Measurements from ENCODE around the gene MSRB3.

MSRB3 gene

GRCh38 chr12:65411171-65411570 is 132.7 kb downstream of the MSRB3 start:
- no peak for DNase-seq (ENCODE audit: insufficient read length, low spot score)
- TF ChIP-seq CTCF (IDR thresholded peaks at IDR 0.05; ENCODE audit: insufficient read depth, missing control alignments), result no peak
- FAIRE-seq, result peak; percentile 25

GRCh38 chr12:65414526-65414925 is 136.0 kb downstream of the MSRB3 start:
- no peak for DNase-seq (ENCODE audit: insufficient read length, low spot score)
- no peak for TF ChIP-seq CTCF (IDR thresholded peaks at IDR 0.05; ENCODE audit: insufficient read depth, missing control alignments)
- FAIRE-seq, result no peak

GRCh38 chr12:65415826-65416225 is 137.3 kb downstream of the MSRB3 start:
- DNase-seq (ENCODE audit: insufficient read length, low spot score) (no peak), FAIRE-seq (no peak)

GRCh38 chr12:65419284-65420072 is 141.0 kb downstream of the MSRB3 start:
- FAIRE-seq, result no peak
- DNase-seq (ENCODE audit: insufficient read length, low spot score), result no peak

More at GRCh38 chr12:65415826-65416225, 137.3 kb downstream of the MSRB3 start:
- TF ChIP-seq CTCF (IDR thresholded peaks at IDR 0.05; ENCODE audit: insufficient read depth, missing control alignments), result no peak

GRCh38 chr12:65420941-65421340 is 142.5 kb downstream of the MSRB3 start:
- TF ChIP-seq CTCF (IDR thresholded peaks at IDR 0.05; ENCODE audit: insufficient read depth, missing control alignments), result no peak
- no peak for FAIRE-seq
- no peak for DNase-seq (ENCODE audit: insufficient read length, low spot score)

More at GRCh38 chr12:65419284-65420072, 141.0 kb downstream of the MSRB3 start:
- TF ChIP-seq CTCF (IDR thresholded peaks at IDR 0.05; ENCODE audit: insufficient read depth, missing control alignments), result no peak

GRCh38 chr12:65427646-65428045 is 149.2 kb downstream of the MSRB3 start:
- FAIRE-seq (no peak), DNase-seq (ENCODE audit: insufficient read length, low spot score) (no peak)
- no peak for TF ChIP-seq CTCF (IDR thresholded peaks at IDR 0.05; ENCODE audit: insufficient read depth, missing control alignments)

GRCh38 chr12:65430006-65430405 is 151.5 kb downstream of the MSRB3 start:
- no peak for TF ChIP-seq CTCF (IDR thresholded peaks at IDR 0.05; ENCODE audit: insufficient read depth, missing control alignments)
- FAIRE-seq (no peak), DNase-seq (ENCODE audit: insufficient read length, low spot score) (no peak)

Measured in D721Med (cell line).